NB4 (cell line): Measurements from ENCODE around the gene CFAP97D2.
A peak's percentile ranks its signal among the peaks of the same experiment; 100 is the strongest.

Experiments used
- DNase-seq: peaks from one replicate; pipeline ENCODE4 v3.0.0; 2010; ENCODE audit warnings: low read depth
- H3K4me3 ChIP-seq: one replicate; pipeline ENCODE4 v1.5.1; 2011; ENCODE audit warnings: mild to moderate bottlenecking, low read depth, low read length, moderate library complexity
- CTCF ChIP-seq: IDR thresholded peaks from one replicate; pipeline ENCODE4 v1.5.1; 2012; ENCODE audit warnings: low read depth, low read length
- MAX ChIP-seq: IDR thresholded peaks from 2 replicates; pipeline ENCODE4 v1.6.1; 2011; ENCODE audit warnings: low read depth, low read length
- MYC ChIP-seq: IDR thresholded peaks from 2 replicates; pipeline ENCODE4 v1.6.1; 2011; ENCODE audit warnings: low read depth, low read length
- POLR2A ChIP-seq: IDR thresholded peaks from 2 replicates; pipeline ENCODE4 v1.6.1; 2011; ENCODE audit warnings: mild to moderate bottlenecking; ENCODE audit not compliant: insufficient read length; ENCODE audit errors: extremely low read depth

CFAP97D2 gene

GRCh38 chr13:114179087-114179658 is at the start of gene CFAP97D2:
Gene CFAP97D2, plus strand, starts transcription at chr13:114179257. Its CDS starts 74 bp downstream, at chr13:114179331.
- no peak within 1 kb of the TSS for H3K4me3 ChIP-seq
- TF ChIP-seq POLR2A (no peak), CTCF (no peak), MAX (no peak), MYC (no peak)
- no peak for DNase-seq

GRCh38 chr13:114129649-114130062 is 49.4 kb upstream of the CFAP97D2 start:
- TF ChIP-seq POLR2A (no peak), CTCF (no peak), MAX (no peak), MYC (no peak; the same call in 1 of the 2 replicates)
- peak overlapping the region; percentile 85 for H3K4me3 ChIP-seq
- peak; percentile 78 for DNase-seq

- H3K4me3 ChIP-seq = peak overlapping the region; percentile 85
- DNase-seq = no peak
- TF ChIP-seq CTCF (no peak), MYC (no peak), MAX (peak; percentile 10; the same call in 1 of the 2 replicates), POLR2A (no peak)
Observed at GRCh38 chr13:114130131-114130836, 48.8 kb upstream of the CFAP97D2 start.

- DNase-seq = peak; percentile 94
- TF ChIP-seq POLR2A (peak; percentile 34), MAX (peak; percentile 38; the same call in 1 of the 2 replicates), MYC (peak; percentile 67; the same call in 1 of the 2 replicates), CTCF (no peak)
- peak overlapping the region; percentile 85 for H3K4me3 ChIP-seq
Observed at GRCh38 chr13:114130837-114131582, 48.0 kb upstream of the CFAP97D2 start.

- H3K4me3 ChIP-seq = peak overlapping the region; percentile 85
- no peak for TF ChIP-seq MYC
- no peak for TF ChIP-seq POLR2A
- no peak for TF ChIP-seq CTCF
- peak; percentile 50; the same call in 1 of the 2 replicates for TF ChIP-seq MAX
- DNase-seq = peak; percentile 67
Observed at GRCh38 chr13:114131583-114132418, 47.3 kb upstream of the CFAP97D2 start.
